ENCODE results near the gene FNIP2.
"Not testable (repeated sequence)": the region's sequence is repeated elsewhere in the genome, so short reads cannot be mapped to it uniquely, and the experiment has no call there.

The FNIP2 gene

DNA sequence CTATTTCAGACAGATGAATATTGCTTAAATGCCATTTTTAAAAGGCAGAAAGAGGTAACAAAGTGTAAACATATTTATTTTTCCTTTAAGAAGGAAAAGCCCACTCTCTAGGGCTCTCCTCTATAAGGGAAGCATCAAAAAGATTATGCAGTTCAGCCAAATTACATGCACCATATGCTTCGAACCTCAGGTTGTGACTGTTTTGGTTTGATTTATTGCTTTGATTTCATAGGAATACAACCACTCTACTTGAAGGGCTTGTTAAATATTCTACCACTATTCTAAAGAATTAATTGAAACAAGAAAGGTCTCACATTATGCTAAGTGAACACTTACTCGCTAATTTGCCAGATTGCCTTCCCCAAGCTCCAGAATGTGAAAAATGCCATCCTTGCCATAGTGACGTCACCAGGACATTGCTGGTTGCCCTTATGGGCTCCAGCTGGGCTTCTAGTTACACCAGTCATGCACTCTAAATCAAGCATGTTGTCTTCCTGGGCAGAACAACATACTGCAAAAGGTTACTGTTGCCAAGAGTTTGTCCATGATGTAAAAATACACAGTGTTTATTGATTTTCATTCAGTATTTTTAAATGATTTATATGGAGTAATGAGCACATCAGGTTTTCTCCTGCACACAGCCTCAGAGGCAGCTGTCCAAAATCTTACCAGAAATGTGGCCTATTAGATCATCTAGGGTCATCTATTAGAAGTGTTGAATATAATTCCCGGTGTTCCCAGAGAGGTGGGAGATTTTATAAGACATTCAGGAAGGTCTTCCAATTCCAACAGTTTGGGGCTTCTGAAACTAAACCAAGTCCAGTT, 169.6 kb downstream of the FNIP2 start:
- no peaks in the 10 kb centered on the region for H3K9me3 Mint-ChIP-seq
- DNase-seq (no peak), ATAC-seq (no peak)
- peak overlapping the region in 1 of 2 donors; percentile 38 for H3K27ac Mint-ChIP-seq
- no peak overlapping the region for H3K4me3 Mint-ChIP-seq
- H3K4me1 Mint-ChIP-seq = no peaks in the 10 kb centered on the region
- no peaks in the 10 kb centered on the region for H3K27me3 Mint-ChIP-seq

DNA sequence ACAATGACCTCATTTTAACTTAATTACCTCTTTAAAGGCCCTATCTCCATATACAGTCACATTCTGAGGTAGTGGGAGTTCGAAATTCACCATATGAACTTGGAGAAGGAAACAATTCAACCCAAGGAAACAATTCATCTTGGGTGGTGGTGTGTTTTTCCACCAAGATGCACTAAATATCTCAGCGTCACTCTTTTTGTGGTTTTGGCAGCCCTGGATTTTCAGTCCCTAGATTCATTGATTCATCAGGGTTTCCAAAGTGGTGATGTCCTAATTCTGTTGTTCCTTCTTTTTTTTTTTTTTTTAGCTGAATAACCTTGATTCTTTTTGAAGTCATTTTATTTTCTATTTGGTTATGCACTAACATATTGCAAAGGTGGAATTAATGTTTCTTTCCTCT, 171.4 kb downstream of the FNIP2 start:
- DNase-seq = no peak
- H3K4me3 Mint-ChIP-seq = no peak overlapping the region

DNA sequence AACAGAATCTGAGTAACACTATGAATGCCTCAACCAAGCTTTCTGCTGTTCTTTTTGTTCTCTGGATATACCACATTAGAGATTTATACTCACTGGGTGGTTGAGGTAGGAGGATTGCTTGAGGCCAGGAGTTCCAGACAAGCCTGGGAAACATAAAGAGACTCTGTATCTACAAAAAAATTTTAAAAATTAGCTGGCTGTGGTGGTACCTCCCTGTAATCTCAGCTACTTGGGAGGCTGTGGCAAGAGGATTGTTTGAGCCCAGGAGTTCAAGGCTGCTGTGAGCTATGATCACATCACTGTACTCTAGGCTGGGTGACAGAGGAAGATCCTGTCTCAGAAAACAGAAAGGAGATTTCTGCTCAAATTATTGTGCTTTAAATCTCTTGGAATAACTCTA, 172.5 kb downstream of the FNIP2 start:
- DNase-seq = no peak
- ATAC-seq = no peak
- Mint-ChIP-seq H3K27ac (no peak overlapping the region), H3K4me3 (no peak overlapping the region), H3K4me1 (no peaks in the 10 kb centered on the region), H3K27me3 (peaks cover 12% of the 10 kb centered on the region), H3K9me3 (no peaks in the 10 kb centered on the region)

More for the DNA sequence above, 171.4 kb downstream of the FNIP2 start:
- H3K27me3 Mint-ChIP-seq = peaks cover 9% of the 10 kb centered on the region
- no peaks in the 10 kb centered on the region for H3K9me3 Mint-ChIP-seq
- no peaks in the 10 kb centered on the region for H3K4me1 Mint-ChIP-seq
- no peak overlapping the region for H3K27ac Mint-ChIP-seq
- ATAC-seq = no peak

DNA sequence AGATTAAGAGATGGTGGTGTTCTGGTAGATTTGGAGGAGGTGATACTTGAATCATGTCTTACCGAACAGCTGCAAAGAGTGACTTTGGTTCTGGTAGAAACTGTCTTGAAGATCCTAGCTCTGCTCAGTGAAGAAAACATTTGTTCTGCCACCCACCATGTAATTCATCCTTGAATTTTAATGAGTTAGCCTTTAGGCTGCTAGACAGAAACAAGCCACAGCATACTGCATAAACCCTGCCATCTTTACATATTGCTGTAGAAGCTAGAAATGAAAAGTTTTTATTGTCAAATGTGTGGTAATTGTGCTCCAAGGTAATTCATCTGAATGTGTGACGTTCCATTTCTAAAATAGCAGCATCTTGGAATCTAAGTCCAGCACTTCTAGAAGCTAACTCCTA, 173.1 kb downstream of the FNIP2 start:
- Mint-ChIP-seq H3K27me3 (peaks cover 17% of the 10 kb centered on the region), H3K27ac (no peak overlapping the region), H3K9me3 (no peaks in the 10 kb centered on the region), H3K4me1 (no peaks in the 10 kb centered on the region), H3K4me3 (no peak overlapping the region)
- no peak for DNase-seq
- ATAC-seq = no peak

DNA sequence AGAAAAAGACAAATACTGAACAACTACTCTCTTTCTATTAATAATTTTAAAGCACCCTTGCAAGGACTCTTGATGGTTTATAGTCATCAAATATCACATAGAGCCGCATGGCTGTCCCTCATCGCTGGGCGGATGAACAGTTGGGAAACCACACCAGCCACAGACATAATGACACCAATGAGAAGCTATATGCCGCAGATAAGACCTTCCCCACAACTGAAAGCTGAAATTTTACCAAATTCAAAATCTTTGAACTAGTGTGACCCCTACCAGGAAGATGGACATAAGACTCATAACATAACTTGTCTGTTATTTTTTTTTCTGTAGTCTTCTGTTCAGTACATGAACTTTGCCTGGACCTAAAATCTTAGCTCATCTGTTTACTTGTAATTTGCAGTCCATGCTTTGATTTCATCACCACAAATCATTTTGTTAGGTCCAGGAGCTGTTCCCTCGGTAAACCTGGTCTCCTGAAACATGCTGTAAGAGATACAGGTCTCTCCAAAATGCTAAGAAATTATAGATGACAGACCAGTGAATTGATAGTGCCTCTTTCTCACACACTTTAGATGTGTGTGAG, 176.8 kb downstream of the FNIP2 start:
- Mint-ChIP-seq H3K4me1 (no peaks in the 10 kb centered on the region), H3K27me3 (peaks cover 30% of the 10 kb centered on the region), H3K27ac (no peak overlapping the region), H3K4me3 (no peak overlapping the region), H3K9me3 (peaks cover 5 to 8% of the 10 kb centered on the region in 2 donors)
- ATAC-seq (no peak), DNase-seq (no peak)

DNA sequence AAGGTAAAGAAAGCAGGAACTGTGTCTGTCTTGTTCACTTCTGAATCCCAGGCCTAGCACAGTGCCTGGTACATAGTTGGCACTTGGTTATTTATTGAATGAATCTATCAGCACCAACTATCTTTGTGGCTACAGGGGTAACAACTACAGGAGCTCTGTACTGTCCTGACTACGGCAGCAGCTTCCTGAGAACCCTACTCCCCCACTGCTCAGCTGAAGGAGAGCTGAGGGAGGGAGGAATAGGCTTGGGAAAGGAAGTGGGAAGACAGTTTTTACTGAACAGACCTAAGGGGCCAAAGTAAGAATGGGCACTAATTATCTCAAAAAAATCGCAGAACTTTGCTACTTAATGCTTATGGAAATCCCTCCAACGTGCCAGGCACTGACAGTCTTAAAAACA, 178.0 kb downstream of the FNIP2 start:
- Mint-ChIP-seq H3K27me3 (peaks cover 30% of the 10 kb centered on the region), H3K4me1 (no peaks in the 10 kb centered on the region), H3K4me3 (no peak overlapping the region), H3K27ac (no peak overlapping the region), H3K9me3 (peaks cover 13 to 15% of the 10 kb centered on the region in 2 donors)
- no peak for DNase-seq
- no peak for ATAC-seq

DNA sequence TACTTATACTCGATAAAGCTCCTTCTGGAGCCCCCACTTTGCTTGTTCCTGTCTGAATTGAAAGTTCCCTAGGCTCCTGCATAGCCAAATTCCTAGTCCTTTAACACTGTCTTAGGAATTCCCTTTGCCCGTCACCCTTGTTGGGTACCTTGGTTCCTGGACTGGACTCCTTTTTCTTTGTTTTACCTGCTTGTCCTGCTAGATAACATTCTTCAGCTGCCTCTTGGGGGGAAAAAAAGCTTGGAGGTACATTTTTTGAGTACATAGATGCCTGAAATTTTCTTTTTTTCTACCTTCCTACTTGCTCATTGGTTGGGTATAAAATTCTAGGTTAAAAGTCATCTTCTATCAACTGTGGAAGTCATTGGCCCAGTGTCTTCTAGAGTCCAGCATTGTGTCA, 179.2 kb downstream of the FNIP2 start:
- peaks cover 22 to 28% of the 10 kb centered on the region in 2 donors for H3K9me3 Mint-ChIP-seq
- H3K27me3 Mint-ChIP-seq = peaks cover 30% of the 10 kb centered on the region
- no peak overlapping the region for H3K4me3 Mint-ChIP-seq
- H3K4me1 Mint-ChIP-seq = no peaks in the 10 kb centered on the region
- DNase-seq (no peak), ATAC-seq (no peak)
- H3K27ac Mint-ChIP-seq = no peak overlapping the region

DNA sequence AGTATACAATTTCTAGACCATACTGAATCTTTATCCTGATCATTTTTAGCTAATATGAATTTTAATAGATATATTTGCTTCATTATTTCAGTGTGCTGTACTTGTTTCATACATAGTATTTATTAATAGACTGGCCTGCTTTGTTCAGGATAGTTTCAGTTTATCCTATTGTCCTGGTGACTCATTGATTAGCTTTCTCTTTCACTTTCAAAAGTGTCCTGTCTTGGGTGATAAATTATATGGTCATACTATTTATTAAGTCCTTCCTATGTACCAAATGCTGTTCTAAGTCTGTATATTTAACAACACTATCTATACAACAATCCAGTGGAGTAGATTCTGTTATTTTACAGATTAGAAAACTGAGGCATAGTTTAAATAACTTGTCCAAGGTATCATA, 180.3 kb downstream of the FNIP2 start:
- H3K9me3 Mint-ChIP-seq = peaks cover 22 to 34% of the 10 kb centered on the region in 2 donors
- no peak for ATAC-seq
- DNase-seq = no peak
- no peaks in the 10 kb centered on the region for H3K4me1 Mint-ChIP-seq
- peaks cover 30% of the 10 kb centered on the region for H3K27me3 Mint-ChIP-seq
- H3K27ac Mint-ChIP-seq = no peak overlapping the region
- H3K4me3 Mint-ChIP-seq = no peak overlapping the region

DNA sequence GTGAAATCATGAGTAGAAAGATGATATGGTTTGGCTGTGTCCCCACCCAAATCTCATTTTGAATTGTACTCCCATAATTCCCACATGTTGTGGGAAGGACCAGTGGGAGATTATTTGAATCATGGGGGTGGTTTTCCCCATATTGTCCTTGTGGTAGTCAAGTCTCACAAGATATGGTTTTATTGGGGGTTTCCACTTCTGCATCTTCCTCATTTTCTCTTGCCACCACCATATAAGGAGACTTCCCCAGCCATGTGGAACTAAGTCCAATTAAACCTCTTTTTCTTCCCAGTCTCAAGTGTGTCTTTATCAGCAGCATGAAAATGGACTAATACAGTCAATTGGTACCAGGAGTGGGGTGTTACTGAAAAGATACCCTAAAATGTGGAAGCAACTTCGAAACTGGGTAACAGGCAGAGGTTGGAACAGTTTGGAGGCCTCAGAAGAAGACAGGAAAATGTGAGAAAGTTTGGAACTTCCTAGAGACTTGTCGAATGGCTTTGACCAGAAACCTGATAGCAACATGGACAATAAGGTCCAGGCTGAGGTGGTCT, 183.5 kb downstream of the FNIP2 start:
- Mint-ChIP-seq H3K9me3 (peaks cover 22 to 34% of the 10 kb centered on the region in 2 donors), H3K27me3 (peaks cover 13% of the 10 kb centered on the region), H3K27ac (peak overlapping the region in 1 of 2 donors; percentile 23)
- DNase-seq, H3K4me1 Mint-ChIP-seq, H3K4me3 Mint-ChIP-seq, ATAC-seq: not testable (repeated sequence)

DNA sequence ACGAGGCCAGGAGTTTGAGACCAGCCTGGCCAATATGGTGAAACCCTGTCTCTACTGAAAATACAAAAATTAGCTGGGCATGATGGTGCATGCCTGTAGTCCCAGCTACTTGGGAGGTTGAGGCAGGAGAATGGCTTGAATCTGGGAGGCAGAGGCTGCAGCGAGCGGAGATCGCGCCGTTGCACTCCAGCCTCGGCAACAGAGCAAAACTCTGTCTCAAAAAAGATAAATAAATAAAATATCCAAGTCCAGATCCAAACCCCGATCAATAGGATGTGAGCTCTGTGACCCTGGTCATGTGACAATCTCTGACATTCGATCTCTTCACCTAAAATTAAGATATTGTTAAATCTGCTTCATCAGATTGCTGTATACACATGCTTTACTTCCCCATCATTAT, 187.5 kb downstream of the FNIP2 start:
- not testable (repeated sequence) for H3K27ac Mint-ChIP-seq, DNase-seq, H3K27me3 Mint-ChIP-seq, H3K4me1 Mint-ChIP-seq, ATAC-seq, H3K4me3 Mint-ChIP-seq
- H3K9me3 Mint-ChIP-seq = peaks cover 10 to 23% of the 10 kb centered on the region in 2 donors

DNA sequence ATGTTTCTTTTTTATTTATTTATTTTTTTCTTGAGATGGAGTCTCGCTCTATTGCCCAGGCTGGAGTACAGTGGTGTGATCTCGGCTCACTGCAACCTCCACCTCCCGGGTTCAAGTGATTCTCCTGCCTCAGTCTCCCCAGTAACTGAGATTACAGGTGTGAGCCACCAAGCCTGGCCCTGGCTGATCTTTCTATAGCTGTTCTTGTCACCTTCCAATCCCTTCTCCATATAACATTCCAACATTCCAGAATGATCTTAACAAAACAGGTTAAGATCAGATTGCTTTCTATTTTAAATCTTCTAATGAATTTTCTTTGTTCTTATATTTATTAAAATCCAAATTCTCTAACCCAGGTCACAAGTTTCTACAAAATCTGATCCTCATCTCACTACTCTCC, 188.1 kb downstream of the FNIP2 start:
- DNase-seq, H3K27me3 Mint-ChIP-seq, ATAC-seq, H3K4me1 Mint-ChIP-seq, H3K4me3 Mint-ChIP-seq, H3K27ac Mint-ChIP-seq: not testable (repeated sequence)
- peaks cover 8 to 17% of the 10 kb centered on the region in 2 donors for H3K9me3 Mint-ChIP-seq
